ENCODE data around the gene ATP11C. TPM values are rescaled to one million over a fixed set of nuclear protein-coding genes. Genes with fewer than 3 reads are reported as not detected.

The ATP11C gene
- total and polyA plus RNA-seq, 4 donors: 5.3 to 32.1 (median 23.3) TPM

DNA sequence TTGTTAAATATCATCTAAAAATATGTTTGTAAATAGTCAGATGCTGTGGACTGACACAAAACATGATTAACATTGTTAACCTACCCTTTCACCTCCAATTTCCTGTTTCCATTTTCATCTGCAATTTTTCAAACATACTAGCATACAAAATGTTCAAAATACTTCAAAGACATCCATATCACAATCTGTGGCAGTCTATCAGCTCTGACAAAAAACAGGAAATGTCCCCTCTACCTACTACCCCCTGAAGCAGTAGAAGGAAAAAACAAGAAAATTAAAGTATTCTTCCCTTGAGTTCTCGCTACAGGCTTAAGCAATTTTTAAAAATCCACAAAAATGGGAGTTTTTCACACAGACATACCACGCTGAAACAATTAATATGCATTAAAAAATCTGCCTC, 116.6 kb downstream of the ATP11C start:
- Histone ChIP-seq H3K4me3 (ENCODE audit: low read length in 2 of 2) (no peak overlapping the region), H3K27ac (ENCODE audit: low read depth in 1 of 2, low read length in 2 of 2) (no peak overlapping the region), H3K36me3 (ENCODE audit: control insufficient read depth in 1 of 2, insufficient read depth in 2 of 2, low read length in 1 of 2) (no peaks in the 10 kb centered on the region), H3K4me1 (ENCODE audit: control insufficient read depth in 1 of 2, insufficient read depth in 2 of 2, low read length in 2 of 2) (no peaks in the 10 kb centered on the region), H3K27me3 (ENCODE audit: control insufficient read depth in 1 of 2, insufficient read depth in 2 of 2, low read length in 1 of 2) (no peaks in the 10 kb centered on the region), H3K9me3 (ENCODE audit: control insufficient read depth, low read length) (no peaks in the 10 kb centered on the region)
- 77 to 98% methylated on average over 2 of the region's 2 CpGs for WGBS, 2 donors
- no peak for DNase-seq
- intact Hi-C loops (cut with DNase I): no loop called here
- ATAC-seq (ENCODE audit: low FRiP score): no peak

DNA sequence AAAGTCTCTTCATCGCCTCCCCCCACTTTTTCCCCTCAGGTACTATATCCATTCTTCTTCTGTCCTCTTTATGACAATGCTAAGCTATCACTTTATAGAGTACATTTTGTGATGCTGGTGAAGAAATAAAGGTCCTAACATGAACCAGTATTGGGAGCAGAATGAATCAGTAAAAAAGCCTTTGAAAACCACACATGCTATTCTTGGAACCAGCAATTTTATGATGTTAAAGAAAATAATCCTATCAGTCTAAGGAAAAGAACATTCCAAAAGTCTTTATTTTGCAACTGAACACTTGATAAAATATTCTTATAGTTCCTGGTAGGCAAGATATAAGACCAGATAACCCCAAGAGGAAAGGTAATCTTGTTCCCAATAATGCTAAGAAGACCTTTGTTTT, 117.1 kb downstream of the ATP11C start:
- H3K36me3 ChIP-seq (ENCODE audit: control insufficient read depth in 1 of 2, insufficient read depth in 2 of 2, low read length in 1 of 2): no peaks in the 10 kb centered on the region
- ATAC-seq (ENCODE audit: low FRiP score) (no peak), DNase-seq (no peak)
- 93 to 98% methylated on average over 1 of the region's 1 CpG for WGBS, 2 donors
- no peak overlapping the region for H3K27ac ChIP-seq (ENCODE audit: low read depth in 1 of 2, low read length in 2 of 2)
- H3K9me3 ChIP-seq (ENCODE audit: control insufficient read depth, low read length): no peaks in the 10 kb centered on the region
- no peaks in the 10 kb centered on the region for H3K27me3 ChIP-seq (ENCODE audit: control insufficient read depth in 1 of 2, insufficient read depth in 2 of 2, low read length in 1 of 2)
- H3K4me3 ChIP-seq (ENCODE audit: low read length in 2 of 2): no peak overlapping the region
- no peaks in the 10 kb centered on the region for H3K4me1 ChIP-seq (ENCODE audit: control insufficient read depth in 1 of 2, insufficient read depth in 2 of 2, low read length in 2 of 2)
- intact Hi-C loops (cut with DNase I): no loop called here

DNA sequence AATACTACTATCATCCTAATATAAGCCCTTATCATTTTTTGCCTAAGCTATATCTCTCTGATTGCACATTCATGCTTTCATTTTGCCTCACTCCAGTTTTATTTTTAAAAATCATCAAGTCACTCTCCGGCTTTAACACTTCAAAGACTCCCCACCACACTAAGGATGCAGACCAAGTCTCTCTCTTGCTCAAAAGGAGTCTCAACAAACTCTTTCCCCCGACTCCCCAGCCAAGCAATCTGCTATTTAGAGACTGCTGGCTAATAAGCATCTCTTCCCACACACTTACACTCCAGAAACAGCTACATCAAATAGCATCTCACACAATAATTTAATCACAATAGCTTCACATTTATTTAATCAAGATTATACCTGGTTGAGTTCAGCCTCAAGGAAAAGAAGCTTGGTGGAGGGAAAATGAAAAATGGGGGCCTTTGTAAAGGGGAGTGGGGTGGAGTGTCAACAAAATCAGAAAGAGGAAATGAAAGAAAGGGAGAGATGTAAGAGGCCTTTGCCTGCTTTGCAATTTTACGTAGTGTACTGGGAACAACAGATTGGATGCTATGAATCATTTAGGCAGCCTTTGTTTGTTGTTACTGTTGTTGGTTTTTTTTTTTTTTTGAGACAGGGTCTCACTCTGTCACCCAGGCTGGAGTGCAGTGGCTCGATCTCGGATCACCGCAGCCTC, 120.8 kb downstream of the ATP11C start:
- ATAC-seq (ENCODE audit: low FRiP score): no peak
- no peaks in the 10 kb centered on the region for H3K36me3 ChIP-seq (ENCODE audit: control insufficient read depth in 1 of 2, insufficient read depth in 2 of 2, low read length in 1 of 2)

DNA sequence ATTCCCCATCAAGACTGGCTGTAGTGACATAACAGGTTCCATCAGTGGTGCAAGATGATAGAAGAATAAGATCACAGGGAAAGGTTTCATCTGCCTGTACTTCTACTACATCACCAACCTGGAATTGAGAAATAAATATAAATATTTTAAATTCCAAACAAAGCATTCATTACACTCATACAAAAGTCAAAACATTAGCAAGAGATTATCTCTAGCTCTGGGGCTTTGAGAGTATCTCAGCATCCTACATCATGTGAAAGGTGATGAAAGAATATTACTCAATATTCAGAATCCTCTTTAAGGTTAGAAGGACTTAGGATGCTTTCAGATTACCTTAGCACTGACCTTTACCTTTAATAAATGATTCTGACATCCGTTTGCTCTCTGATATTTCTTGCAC, 128.4 kb downstream of the ATP11C start:
- intact Hi-C loops (cut with DNase I): no loop called here
- no peak for DNase-seq
- 62 to 98% methylated on average over 1 of the region's 1 CpG for WGBS, 2 donors
- no peaks in the 10 kb centered on the region for H3K27me3 ChIP-seq (ENCODE audit: control insufficient read depth in 1 of 2, insufficient read depth in 2 of 2, low read length in 1 of 2)
- no peaks in the 10 kb centered on the region for H3K4me1 ChIP-seq (ENCODE audit: control insufficient read depth in 1 of 2, insufficient read depth in 2 of 2, low read length in 2 of 2)
- no peak overlapping the region for H3K4me3 ChIP-seq (ENCODE audit: low read length in 2 of 2)
- no peak for ATAC-seq (ENCODE audit: low FRiP score)
- H3K9me3 ChIP-seq (ENCODE audit: control insufficient read depth, low read length): no peaks in the 10 kb centered on the region
- H3K36me3 ChIP-seq (ENCODE audit: control insufficient read depth in 1 of 2, insufficient read depth in 2 of 2, low read length in 1 of 2): no peaks in the 10 kb centered on the region
- H3K27ac ChIP-seq (ENCODE audit: low read depth in 1 of 2, low read length in 2 of 2): no peak overlapping the region

More for the DNA sequence above, 120.8 kb downstream of the ATP11C start:
- Histone ChIP-seq H3K27me3 (ENCODE audit: control insufficient read depth in 1 of 2, insufficient read depth in 2 of 2, low read length in 1 of 2) (no peaks in the 10 kb centered on the region), H3K27ac (ENCODE audit: low read depth in 1 of 2, low read length in 2 of 2) (no peak overlapping the region), H3K4me3 (ENCODE audit: low read length in 2 of 2) (no peak overlapping the region), H3K4me1 (ENCODE audit: control insufficient read depth in 1 of 2, insufficient read depth in 2 of 2, low read length in 2 of 2) (no peaks in the 10 kb centered on the region), H3K9me3 (ENCODE audit: control insufficient read depth, low read length) (no peaks in the 10 kb centered on the region)
- intact Hi-C loops (cut with DNase I): no loop called here
- DNase-seq: no peak
- WGBS, 2 donors: 77 to 93% methylated on average over 6 of the region's 6 CpGs

DNA sequence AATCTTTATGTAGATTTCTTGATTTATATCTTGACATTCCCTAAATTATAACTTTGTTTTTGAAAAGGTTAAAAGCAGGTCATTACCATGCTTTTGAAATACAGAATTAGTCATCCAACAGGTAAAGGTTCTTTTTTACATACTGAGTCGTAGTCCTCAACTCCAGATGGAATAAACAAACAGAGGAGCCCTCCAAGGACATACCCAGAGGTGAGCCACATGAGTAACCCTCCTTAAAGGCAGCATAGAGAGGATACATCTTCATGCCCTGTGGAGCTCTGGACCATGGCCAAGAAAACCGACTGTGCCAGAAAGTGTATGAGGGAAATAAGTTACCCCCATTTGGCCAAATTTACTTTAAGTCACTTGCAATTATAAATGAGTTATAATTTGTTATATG, 129.6 kb downstream of the ATP11C start:
- 55 to 74% methylated on average over 2 of the region's 2 CpGs for WGBS, 2 donors
- H3K9me3 ChIP-seq (ENCODE audit: control insufficient read depth, low read length): no peaks in the 10 kb centered on the region
- H3K27ac ChIP-seq (ENCODE audit: low read depth in 1 of 2, low read length in 2 of 2): no peak overlapping the region
- DNase-seq (no peak), ATAC-seq (ENCODE audit: low FRiP score) (no peak)
- no peaks in the 10 kb centered on the region for H3K27me3 ChIP-seq (ENCODE audit: control insufficient read depth in 1 of 2, insufficient read depth in 2 of 2, low read length in 1 of 2)
- H3K36me3 ChIP-seq (ENCODE audit: control insufficient read depth in 1 of 2, insufficient read depth in 2 of 2, low read length in 1 of 2): peaks cover 0 to 2% of the 10 kb centered on the region in 2 donors
- H3K4me3 ChIP-seq (ENCODE audit: low read length in 2 of 2): no peak overlapping the region
- no peaks in the 10 kb centered on the region for H3K4me1 ChIP-seq (ENCODE audit: control insufficient read depth in 1 of 2, insufficient read depth in 2 of 2, low read length in 2 of 2)
- intact Hi-C loops (cut with DNase I): no loop called here

DNA sequence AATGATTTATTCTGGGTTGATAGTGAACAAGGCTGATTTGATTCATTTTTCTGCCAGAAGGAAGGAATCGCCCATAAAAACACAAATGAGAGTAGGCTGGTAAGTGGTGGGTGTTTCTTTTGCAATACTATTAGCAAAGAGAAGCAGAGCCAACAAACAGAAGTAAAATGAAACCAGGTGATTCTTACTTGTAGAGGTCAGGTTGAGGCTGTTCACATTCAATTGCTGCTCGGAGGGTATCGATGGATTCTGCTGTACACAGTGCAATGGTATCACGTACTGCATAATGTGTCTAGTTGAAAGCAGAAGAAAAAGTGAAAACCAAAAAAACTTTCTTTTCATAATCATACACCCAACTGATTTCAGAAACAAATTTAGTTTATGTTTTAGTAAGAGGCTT, 130.8 kb downstream of the ATP11C start:
- DNase-seq: no peak
- Histone ChIP-seq H3K27ac (ENCODE audit: low read depth in 1 of 2, low read length in 2 of 2) (no peak overlapping the region), H3K36me3 (ENCODE audit: control insufficient read depth in 1 of 2, insufficient read depth in 2 of 2, low read length in 1 of 2) (peaks cover 0 to 2% of the 10 kb centered on the region in 2 donors), H3K9me3 (ENCODE audit: control insufficient read depth, low read length) (no peaks in the 10 kb centered on the region), H3K27me3 (ENCODE audit: control insufficient read depth in 1 of 2, insufficient read depth in 2 of 2, low read length in 1 of 2) (no peaks in the 10 kb centered on the region), H3K4me1 (ENCODE audit: control insufficient read depth in 1 of 2, insufficient read depth in 2 of 2, low read length in 2 of 2) (no peaks in the 10 kb centered on the region), H3K4me3 (ENCODE audit: low read length in 2 of 2) (no peak overlapping the region)
- 90 to 96% methylated on average over 4 of the region's 4 CpGs for WGBS, 2 donors
- ATAC-seq (ENCODE audit: low FRiP score): no peak
- intact Hi-C loops (cut with DNase I): no loop called here

DNA sequence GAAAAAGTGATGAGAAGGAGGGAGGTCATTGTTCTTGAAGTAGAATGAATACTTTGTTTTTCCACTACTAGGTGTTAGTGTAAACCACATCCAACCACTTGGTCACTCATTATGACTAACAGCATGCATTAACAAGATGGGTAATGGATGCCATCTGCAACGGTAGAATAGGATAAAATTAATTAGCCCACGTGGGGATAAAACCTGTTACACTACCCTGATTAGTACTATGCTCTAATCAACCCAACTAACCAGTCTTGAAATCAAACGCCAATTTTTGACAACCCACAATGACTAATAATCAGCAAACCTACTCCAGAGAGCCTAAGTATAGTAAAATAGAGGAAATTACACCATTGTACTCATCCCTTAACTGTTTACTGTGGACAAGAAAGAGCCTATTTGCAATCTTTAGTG, 131.4 kb downstream of the ATP11C start:
- Histone ChIP-seq H3K4me3 (ENCODE audit: low read length in 2 of 2) (no peak overlapping the region), H3K9me3 (ENCODE audit: control insufficient read depth, low read length) (no peaks in the 10 kb centered on the region), H3K4me1 (ENCODE audit: control insufficient read depth in 1 of 2, insufficient read depth in 2 of 2, low read length in 2 of 2) (no peaks in the 10 kb centered on the region), H3K36me3 (ENCODE audit: control insufficient read depth in 1 of 2, insufficient read depth in 2 of 2, low read length in 1 of 2) (peaks cover 0 to 2% of the 10 kb centered on the region in 2 donors), H3K27ac (ENCODE audit: low read depth in 1 of 2, low read length in 2 of 2) (no peak overlapping the region), H3K27me3 (ENCODE audit: control insufficient read depth in 1 of 2, insufficient read depth in 2 of 2, low read length in 1 of 2) (no peaks in the 10 kb centered on the region)
- WGBS, 2 donors: 68 to 94% methylated on average over 3 of the region's 3 CpGs
- intact Hi-C loops (cut with DNase I): no loop called here
- ATAC-seq (ENCODE audit: low FRiP score) (no peak), DNase-seq (no peak)

DNA sequence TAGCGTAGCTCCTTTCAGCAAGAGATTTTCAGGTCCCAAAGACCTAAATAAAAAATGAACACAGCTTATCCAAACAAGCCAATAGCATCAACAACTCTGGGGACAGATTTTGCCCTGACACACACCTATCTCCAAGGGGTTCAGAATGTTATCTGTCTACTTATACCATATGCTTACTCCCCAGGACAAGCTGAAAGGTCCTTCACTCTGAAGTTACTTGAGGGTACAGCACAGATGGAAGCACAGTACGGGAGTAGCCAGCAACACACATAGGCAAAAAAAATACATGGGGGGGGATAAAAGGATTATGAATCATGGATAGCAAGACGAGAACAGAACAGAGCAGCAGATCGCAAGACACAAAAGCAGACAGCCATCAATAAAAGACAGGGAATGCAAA, 134.2 kb downstream of the ATP11C start:
- H3K9me3 ChIP-seq (ENCODE audit: control insufficient read depth, low read length): no peaks in the 10 kb centered on the region
- H3K36me3 ChIP-seq (ENCODE audit: control insufficient read depth in 1 of 2, insufficient read depth in 2 of 2, low read length in 1 of 2): peaks cover 0 to 2% of the 10 kb centered on the region in 2 donors
- H3K27ac ChIP-seq (ENCODE audit: low read depth in 1 of 2, low read length in 2 of 2): no peak overlapping the region
- WGBS, 2 donors: 84 to 97% methylated on average over 4 of the region's 4 CpGs
- DNase-seq (no peak), ATAC-seq (ENCODE audit: low FRiP score) (no peak)
- H3K4me3 ChIP-seq (ENCODE audit: low read length in 2 of 2): no peak overlapping the region
- H3K4me1 ChIP-seq (ENCODE audit: control insufficient read depth in 1 of 2, insufficient read depth in 2 of 2, low read length in 2 of 2): no peaks in the 10 kb centered on the region
- intact Hi-C loops (cut with DNase I): no loop called here
- H3K27me3 ChIP-seq (ENCODE audit: control insufficient read depth in 1 of 2, insufficient read depth in 2 of 2, low read length in 1 of 2): no peaks in the 10 kb centered on the region

DNA sequence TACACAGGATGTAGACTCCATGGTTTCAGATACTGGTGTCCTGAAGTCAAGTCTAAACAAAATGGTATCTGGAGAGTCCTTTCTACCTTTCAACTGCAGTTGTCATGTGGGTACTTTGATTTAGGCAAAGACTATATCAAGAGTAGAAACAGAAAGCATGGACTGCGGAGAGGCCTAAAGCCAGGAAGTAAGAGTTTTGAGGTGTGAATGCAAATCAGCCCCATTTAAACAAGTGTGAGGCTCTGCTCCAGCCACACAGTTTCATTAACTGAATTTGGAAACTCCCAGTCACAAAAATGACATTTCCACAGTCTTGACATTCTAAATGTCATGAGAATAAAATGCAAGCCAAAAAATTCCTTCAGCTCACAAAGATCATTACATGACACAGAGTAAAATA, 137.7 kb downstream of the ATP11C start:
- H3K9me3 ChIP-seq (ENCODE audit: control insufficient read depth, low read length): no peaks in the 10 kb centered on the region
- no peak for ATAC-seq (ENCODE audit: low FRiP score)
- H3K36me3 ChIP-seq (ENCODE audit: control insufficient read depth in 1 of 2, insufficient read depth in 2 of 2, low read length in 1 of 2): peaks cover 0 to 2% of the 10 kb centered on the region in 2 donors
- WGBS, 2 donors: 67 to 98% methylated on average over 1 of the region's 1 CpG
- no peaks in the 10 kb centered on the region for H3K27me3 ChIP-seq (ENCODE audit: control insufficient read depth in 1 of 2, insufficient read depth in 2 of 2, low read length in 1 of 2)
- H3K4me3 ChIP-seq (ENCODE audit: low read length in 2 of 2): no peak overlapping the region
- no peak overlapping the region for H3K27ac ChIP-seq (ENCODE audit: low read depth in 1 of 2, low read length in 2 of 2)
- H3K4me1 ChIP-seq (ENCODE audit: control insufficient read depth in 1 of 2, insufficient read depth in 2 of 2, low read length in 2 of 2): no peaks in the 10 kb centered on the region
- intact Hi-C loops (cut with DNase I): no loop called here
- no peak for DNase-seq

Data from aorta (tissue), 5 donors.